Esophagus muscularis mucosa (tissue), 3 donors: ENCODE measurements around the gene ZFYVE28.

Experiments used
- POLR2A ChIP-seq: fragments of 450-650 bp; IDR thresholded peaks from one replicate; pipeline ENCODE4 v1.6.1; 2017; ENCODE audit warnings: antibody characterized with exemption, moderate library complexity, mild to moderate bottlenecking, low read depth
- POLR2AphosphoS5 ChIP-seq, 2 donors: sonication (generic); formaldehyde crosslinking; IDR thresholded peaks; one replicate each; pipeline ENCODE4 v1.6.1; 2017; ENCODE audit warnings: antibody characterized with exemption in 2 of 2
- TF ChIP-seq, protein P1 (sequence below), 3 experiments: fragments of 200-600 bp in 2 of 3; fragments of 450-650 bp in 1 of 3; sonication (generic) in 2 of 3; IDR thresholded peaks; one replicate each; pipeline ENCODE4 v1.5.1; 2017 to 2019; ENCODE audit warnings: antibody characterized with exemption in 3 of 3, mild to moderate bottlenecking in 2 of 3, moderate library complexity in 1 of 3

GRCh38 chr4:2318476-2318875 is 100.0 kb downstream of the ZFYVE28 start:
- TF ChIP-seq, protein P1, sequence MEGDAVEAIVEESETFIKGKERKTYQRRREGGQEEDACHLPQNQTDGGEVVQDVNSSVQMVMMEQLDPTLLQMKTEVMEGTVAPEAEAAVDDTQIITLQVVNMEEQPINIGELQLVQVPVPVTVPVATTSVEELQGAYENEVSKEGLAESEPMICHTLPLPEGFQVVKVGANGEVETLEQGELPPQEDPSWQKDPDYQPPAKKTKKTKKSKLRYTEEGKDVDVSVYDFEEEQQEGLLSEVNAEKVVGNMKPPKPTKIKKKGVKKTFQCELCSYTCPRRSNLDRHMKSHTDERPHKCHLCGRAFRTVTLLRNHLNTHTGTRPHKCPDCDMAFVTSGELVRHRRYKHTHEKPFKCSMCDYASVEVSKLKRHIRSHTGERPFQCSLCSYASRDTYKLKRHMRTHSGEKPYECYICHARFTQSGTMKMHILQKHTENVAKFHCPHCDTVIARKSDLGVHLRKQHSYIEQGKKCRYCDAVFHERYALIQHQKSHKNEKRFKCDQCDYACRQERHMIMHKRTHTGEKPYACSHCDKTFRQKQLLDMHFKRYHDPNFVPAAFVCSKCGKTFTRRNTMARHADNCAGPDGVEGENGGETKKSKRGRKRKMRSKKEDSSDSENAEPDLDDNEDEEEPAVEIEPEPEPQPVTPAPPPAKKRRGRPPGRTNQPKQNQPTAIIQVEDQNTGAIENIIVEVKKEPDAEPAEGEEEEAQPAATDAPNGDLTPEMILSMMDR (IDR thresholded peaks at IDR 0.05): no peak
- TF ChIP-seq POLR2AphosphoS5 (IDR thresholded peaks at IDR 0.05) (no peak), POLR2A (no peak)
